ENCODE data around the gene TRPC3.

Gene TRPC3

GRCh38 chr4:121951521-121952110 is at the start of gene TRPC3:
Gene TRPC3 (minus strand): TSS chr4:121952060. CDS start chr4:121951680, 380 bp downstream.
- DNase-seq, result no peak

GRCh38 chr4:122000849-122001248 is 49.0 kb upstream of the TRPC3 start:
- DNase-seq, result no peak

GRCh38 chr4:121998024-121998423 is 46.2 kb upstream of the TRPC3 start:
- DNase-seq, result no peak

GRCh38 chr4:121995790-121996537 is 44.1 kb upstream of the TRPC3 start:
- no peak for DNase-seq

DNA sequence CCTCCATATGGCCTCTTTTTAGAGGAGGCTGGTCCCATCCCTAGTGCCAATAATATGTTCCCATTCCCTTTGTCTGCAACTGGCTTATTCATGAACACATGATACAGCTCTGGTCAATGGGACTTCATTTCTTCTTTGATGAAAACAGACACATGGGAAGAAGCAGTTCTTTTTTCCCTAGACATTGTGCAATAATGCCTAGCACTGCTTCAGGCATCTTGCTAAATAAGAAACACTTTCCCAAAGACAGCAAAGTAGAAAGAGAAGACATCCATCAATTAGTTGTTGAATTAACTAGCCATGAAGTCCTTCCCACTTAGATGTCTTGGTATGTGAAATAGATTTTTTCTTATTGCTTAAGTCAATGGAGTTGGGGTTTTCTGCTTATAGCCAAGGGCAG is 40.1 kb upstream of the TRPC3 start:
- DNase-seq, result no peak

DNA sequence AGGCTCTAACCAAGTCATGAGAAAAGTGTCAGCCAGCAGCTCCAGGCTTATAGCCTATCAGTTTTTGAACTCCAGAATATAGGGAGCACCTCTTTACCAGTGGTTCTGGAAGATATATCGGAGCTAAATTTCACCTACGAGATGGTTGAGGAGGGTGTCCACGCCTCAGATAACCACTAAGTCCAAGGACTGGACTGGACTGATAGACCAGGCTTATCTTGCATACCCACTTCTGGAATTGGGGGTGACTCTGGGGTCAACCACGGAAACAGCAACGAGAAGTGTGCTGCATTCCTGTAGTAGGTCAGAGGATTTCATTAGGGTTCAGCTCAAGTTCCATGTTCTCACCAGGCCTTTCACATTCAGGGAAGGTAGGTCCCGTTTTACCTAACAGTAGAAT is 38.6 kb upstream of the TRPC3 start:
- no peak for DNase-seq

DNA sequence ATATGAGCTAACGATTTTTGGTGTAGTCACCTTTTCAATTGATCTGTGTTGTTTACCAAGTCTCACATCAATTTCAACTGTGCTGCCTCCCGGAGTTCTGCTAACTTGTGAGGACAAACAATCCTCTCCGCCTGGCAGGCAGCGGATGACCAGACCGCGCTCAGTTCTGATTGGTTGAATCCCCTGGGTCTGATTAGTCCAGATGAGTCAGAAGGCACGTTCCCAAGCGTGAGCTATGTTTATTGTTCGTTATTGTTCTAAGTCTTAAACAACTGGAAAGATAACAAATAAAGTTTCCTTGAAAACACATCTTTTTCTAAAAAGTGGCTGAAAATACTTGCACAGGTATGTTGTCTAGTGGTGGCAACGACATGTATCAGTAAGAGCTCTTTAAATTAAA is 37.9 kb upstream of the TRPC3 start:
- DNase-seq, result no peak

DNA sequence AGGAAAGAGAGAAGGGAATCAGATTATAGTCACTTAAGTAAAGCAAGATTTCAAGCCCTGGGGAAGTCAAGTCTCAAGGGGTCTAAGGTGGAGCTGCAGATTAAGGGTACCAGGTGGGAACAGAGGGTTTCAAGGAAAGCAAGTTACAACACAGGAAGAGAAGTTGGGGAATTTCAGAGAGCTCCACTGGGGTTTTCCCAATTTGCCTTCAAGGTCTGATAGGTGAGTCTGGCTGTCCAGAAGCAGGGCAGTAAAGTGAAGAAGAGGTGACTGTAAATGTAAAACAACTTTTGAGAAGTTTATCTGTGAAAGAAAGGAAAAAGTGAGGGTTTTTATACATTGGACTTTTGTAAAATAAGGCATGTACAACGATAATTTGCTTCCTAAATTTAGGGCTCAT is 37.1 kb upstream of the TRPC3 start:
- DNase-seq, result no peak

DNA sequence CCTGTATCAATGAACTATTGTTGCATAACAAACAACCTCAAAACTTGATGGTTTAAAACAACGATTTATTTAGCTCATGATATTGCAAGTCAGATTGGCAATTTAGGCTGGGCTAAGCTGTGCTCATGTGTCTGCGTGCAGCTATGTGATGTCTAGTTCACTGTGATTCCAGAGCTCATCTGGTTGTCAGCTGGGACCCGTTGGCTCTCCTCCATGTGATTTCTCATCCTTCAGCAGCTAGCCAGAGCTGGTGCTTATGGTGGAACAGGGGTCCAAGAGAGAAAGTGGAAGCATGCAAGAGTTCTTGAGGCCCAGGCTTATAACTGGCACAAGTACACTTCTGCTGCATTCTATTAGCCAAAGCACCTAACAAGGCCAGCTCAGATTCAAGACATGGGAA is 28.8 kb upstream of the TRPC3 start:
- DNase-seq, result no peak

- no peak for DNase-seq
These were observed 26.3 kb upstream of the TRPC3 start for GRCh38 chr4:121978172-121978516.

DNA sequence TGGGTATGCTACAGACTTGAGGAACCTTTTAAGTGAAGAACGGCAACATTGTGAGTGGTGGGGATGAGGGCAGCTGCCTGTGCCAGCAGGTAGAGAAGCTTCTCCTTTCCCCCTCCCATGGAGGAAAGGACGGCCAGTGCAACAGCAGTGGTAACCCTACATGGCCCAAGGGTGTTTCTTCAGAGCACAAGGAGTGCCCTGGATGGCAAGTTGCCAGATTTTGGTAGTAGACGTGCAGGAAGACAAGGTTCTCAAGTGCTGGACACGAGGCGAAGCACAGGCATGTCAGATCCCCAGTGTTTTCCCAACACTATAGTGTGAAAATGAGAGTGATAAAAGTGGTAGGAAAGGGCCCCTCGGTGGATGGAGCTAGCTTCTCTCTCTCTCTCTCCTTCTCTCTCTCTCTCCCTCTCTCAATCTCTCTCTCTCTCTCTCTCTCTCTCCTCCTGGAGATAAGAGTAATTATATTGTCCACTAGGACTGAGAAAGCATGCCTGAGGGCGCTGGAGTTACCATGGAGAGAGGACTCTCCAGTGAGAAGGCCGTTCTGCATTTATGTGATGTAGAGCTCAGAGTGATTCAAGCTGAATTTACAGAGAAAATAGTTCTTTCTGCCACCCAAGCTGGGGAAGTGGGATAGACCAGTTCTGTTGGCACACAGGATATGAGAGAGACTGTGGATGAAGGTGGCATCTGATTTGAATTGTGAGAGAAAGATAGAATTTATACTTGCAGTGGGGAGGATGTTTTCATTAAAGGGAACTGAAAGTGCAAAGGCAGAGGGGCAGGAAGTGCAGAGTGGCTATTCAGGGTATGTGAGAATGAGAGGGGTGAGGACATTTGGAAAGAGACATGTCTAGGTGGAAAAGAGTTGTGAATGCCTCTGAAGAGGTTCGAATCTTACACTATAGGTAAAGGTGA is 25.7 kb upstream of the TRPC3 start:
- DNase-seq, result no peak

GRCh38 chr4:121975784-121976183 is 23.9 kb upstream of the TRPC3 start:
- no peak for DNase-seq

DNA sequence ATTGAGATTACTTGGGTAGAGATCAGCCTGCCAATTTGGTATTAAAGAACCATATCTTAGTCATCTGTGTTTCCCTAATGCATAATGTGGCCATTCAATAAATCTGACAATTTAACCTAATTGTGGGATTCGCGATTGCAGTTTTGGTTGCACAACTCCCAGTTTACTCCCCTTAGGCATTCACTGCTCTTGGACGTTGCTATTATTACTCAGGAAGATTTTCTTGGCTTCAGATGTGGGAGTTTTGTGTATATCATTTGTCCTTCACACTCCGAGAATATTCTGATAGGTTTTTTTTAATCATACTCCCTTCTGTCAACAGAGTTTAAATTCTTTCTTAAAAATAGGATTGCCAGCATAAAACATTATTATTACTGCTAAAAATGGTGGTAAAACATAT is 22.0 kb upstream of the TRPC3 start:
- no peak for DNase-seq

DNA sequence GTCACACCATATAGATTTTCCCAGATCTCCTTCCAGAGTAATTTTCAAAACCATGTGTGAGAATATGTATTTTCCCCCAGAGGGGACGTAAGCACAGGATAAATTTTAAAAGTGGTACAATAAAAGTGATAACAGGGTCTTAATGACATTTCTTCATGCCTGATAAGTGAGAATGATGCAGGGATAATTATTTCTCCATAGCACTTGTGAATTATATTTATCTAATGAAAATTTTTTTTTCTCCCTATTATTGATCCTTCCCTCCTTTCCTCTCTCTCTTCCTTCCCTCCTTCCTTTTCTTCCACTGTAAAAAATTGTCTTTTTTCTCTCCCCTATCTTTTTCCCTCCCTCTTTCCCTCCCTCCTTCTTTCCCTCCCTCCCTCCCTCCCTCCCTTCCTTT is 17.0 kb upstream of the TRPC3 start:
- no peak for DNase-seq

DNA sequence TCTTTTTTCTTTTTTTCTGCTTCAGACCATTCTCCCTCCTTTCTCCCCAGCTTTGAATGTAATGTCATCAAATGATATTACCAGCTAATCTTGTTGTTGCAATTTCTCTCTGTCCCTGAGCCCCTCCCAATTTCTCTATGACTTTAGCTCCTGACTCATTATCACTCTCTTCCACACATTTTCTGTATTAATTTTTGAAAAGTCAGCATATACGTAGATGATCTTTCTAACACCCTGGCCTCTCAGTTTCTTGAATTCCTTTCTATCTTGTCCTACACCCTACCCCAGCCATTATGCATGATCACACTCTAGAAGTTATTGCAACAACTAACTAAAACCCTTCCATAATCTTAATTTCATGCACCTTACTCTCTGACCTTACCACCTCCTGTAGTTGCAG is 13.1 kb upstream of the TRPC3 start:
- DNase-seq, result no peak

DNA sequence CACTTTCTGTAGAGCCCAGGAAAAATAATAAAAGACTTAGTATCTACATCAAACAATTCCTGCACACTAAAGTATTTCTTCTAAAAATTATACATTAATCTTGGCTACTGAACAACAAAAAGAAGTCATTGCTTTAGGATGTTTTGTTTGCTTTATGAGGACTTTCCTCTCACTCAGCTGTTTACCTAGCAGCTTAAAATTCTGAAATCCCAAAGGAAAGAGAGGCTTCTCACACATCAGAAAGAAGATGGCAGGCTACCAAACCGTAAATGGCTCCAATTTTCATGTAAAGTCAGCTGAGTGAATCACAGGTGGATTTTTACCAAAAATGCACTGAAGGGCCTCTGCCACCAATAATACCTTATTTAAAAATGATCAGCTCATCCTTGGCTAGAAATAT is 9.0 kb upstream of the TRPC3 start:
- DNase-seq, result no peak

DNA sequence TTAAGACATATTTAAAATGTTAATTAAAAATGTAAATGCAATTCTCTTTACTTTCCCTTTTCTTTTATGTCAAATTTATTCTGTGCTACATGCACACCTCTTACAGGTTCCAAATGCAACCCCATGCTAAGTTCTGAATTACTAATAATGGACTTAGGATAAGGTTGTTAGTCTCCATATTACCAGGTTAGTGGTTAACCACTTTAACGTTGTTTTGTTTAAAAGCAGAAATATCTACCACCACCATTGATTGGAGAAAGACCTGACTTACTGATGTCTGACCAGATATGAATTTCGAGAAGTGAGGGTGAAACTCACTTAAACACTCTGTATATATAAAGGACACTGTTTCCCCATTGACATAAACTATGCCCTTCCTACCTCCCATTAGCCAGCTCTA is 6.9 kb upstream of the TRPC3 start:
- no peak for DNase-seq

DNA sequence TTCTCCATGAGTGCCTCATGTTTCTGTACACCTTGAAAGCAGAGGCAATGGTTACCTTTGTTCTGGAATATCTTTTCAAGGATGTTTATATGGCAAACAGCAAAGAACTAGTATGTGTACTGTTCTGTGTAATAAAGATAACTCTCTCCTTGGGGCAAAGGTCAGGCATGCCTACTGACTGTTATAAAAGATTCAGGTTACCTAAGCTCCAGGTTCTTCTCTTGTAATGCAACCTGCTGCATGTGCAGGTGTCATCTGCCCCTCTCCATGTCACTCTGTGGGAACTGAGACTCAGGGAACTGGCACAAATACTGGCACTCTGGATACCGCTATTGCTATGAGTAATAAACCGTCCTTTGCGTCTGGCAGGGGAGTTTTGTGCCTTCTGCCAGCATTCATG is 5.4 kb upstream of the TRPC3 start:
- DNase-seq, result no peak

DNA sequence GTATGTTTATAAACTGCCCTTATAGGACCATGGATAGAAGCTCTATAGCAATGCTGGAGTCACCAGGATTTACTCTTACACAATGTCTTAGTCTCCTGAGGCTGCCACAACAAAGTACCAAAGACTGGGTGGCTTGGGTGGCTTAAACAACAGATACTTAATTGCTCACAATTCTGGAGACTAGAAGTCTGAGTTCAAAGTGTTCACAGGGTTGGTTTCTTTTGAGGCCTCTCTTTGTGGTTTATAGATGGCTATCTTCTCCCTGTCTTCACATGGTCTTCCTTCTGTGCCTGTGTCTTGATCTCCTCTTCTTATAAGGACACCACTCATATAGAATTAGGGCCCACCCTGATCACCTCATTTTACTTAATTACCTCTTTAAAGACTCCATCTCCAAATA is 2.0 kb upstream of the TRPC3 start:
- no peak for DNase-seq

- DNase-seq, result no peak
These were observed 430 bp upstream of the TRPC3 start for GRCh38 chr4:121952290-121952689.

GRCh38 chr4:121950680-121951520 is 960 bp downstream of the TRPC3 start:
- DNase-seq, result no peak

GRCh38 chr4:121950212-121950679 is 1.6 kb downstream of the TRPC3 start:
- no peak for DNase-seq

DNA sequence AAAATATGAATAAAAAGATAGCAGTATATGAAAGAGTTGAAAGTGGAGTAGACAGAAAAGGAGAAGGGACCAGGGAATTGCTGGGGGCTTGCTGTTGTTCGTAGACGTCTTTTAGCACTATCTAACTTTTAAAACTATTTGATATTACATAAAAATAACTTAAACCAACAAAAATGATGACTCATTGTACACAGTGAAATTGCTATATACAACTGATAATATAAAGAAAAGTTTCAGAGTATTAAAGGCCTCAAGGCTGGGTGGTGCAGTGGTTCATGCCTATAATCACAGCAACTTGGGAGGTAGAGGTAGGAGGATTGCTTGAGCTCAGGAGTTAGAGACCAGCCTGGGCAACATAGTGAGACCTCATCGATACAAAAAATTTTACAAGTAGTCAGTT is 5.2 kb downstream of the TRPC3 start:
- DNase-seq, result no peak
